GM23338 (cell line): Measurements from ENCODE around the gene ESM1. TPM values are rescaled to one million over a fixed set of nuclear protein-coding genes. Genes with fewer than 3 reads are reported as not detected.

Experiments
- ATAC-seq: fragments of 200-7000 bp; cut with Tn5 transposase; 3 replicates; pipeline ENCODE4 v1.9.1; 2020
- DNase-seq: peaks from one replicate; pipeline ENCODE4 v3.0.0-alpha.2; 2015; ENCODE audit warnings: low spot score
- H2AFZ ChIP-seq: fragments of 200-600 bp; sonication (generic); 2 replicates; pipeline ENCODE4 v1.8.0; 2016; ENCODE audit warnings: antibody characterized with exemption, mild to moderate bottlenecking, moderate library complexity
- H3F3A ChIP-seq: fragments of 200-600 bp; sonication (generic); replicated peaks from 2 replicates; pipeline ENCODE4 v1.8.0; 2017; ENCODE audit warnings: antibody characterized with exemption, mixed run types, low read depth
- H3K27ac ChIP-seq: fragments of 200-600 bp; sonication (generic); 2 replicates; pipeline ENCODE4 v1.6.1; 2016; ENCODE audit warnings: low read depth
- H3K27me3 ChIP-seq: fragments of 200-600 bp; sonication (generic); 2 replicates; pipeline ENCODE4 v1.8.0; 2016; ENCODE audit warnings: mild to moderate bottlenecking, mixed run types, moderate library complexity; ENCODE audit not compliant: insufficient read depth
- H3K36me3 ChIP-seq: fragments of 200-600 bp; sonication (generic); 2 replicates; pipeline ENCODE4 v1.8.0; 2016; ENCODE audit warnings: mild to moderate bottlenecking; ENCODE audit not compliant: insufficient read depth
- H3K4me1 ChIP-seq: fragments of 200-600 bp; sonication (generic); 2 replicates; pipeline ENCODE4 v1.8.0; 2016; ENCODE audit warnings: mild to moderate bottlenecking, moderate library complexity; ENCODE audit not compliant: insufficient read depth
- H3K4me2 ChIP-seq: fragments of 200-600 bp; sonication (generic); 2 replicates; pipeline ENCODE4 v1.7.1; 2017; ENCODE audit warnings: mixed run types
- H3K4me3 ChIP-seq: fragments of 200-600 bp; sonication (generic); 2 replicates; pipeline ENCODE4 v1.6.1; 2016; ENCODE audit warnings: mixed run types
- H3K79me2 ChIP-seq: fragments of 200-600 bp; sonication (generic); replicated peaks from 2 replicates; pipeline ENCODE4 v1.8.0; 2017; ENCODE audit warnings: mild to moderate bottlenecking; ENCODE audit not compliant: insufficient read depth
- H3K9me2 ChIP-seq: fragments of 200-600 bp; sonication (generic); 2 replicates; pipeline ENCODE4 v1.8.0; 2017; ENCODE audit not compliant: insufficient read depth
- H4K20me1 ChIP-seq: fragments of 200-600 bp; sonication (generic); replicated peaks from 2 replicates; pipeline ENCODE4 v1.8.0; 2017; ENCODE audit warnings: mild to moderate bottlenecking; ENCODE audit not compliant: insufficient read depth
- H3K27ac Mint-ChIP-seq: 2 replicates; pipeline ENCODE4 v1.8.0; 2020; ENCODE audit warnings: inconsistent platforms, mild to moderate bottlenecking, moderate library complexity, mixed read lengths
- H3K27me3 Mint-ChIP-seq: 3 replicates; pipeline ENCODE4 v1.8.0; 2022; ENCODE audit warnings: low read depth, mild to moderate bottlenecking, moderate library complexity, mixed read lengths, inconsistent platforms; ENCODE audit not compliant: insufficient read depth, poor library complexity
- H3K36me3 Mint-ChIP-seq: 3 replicates; pipeline ENCODE4 v1.8.0; 2021; ENCODE audit warnings: low read depth, mild to moderate bottlenecking, inconsistent platforms, moderate library complexity, mixed read lengths
- H3K4me1 Mint-ChIP-seq: 3 replicates; pipeline ENCODE4 v1.8.0; 2020; ENCODE audit warnings: mild to moderate bottlenecking, inconsistent platforms, mixed read lengths
- H3K4me3 Mint-ChIP-seq: 3 replicates; pipeline ENCODE4 v1.8.0; 2021; ENCODE audit warnings: moderate library complexity, mild to moderate bottlenecking, inconsistent platforms, mixed read lengths
- H3K9me3 Mint-ChIP-seq: 3 replicates; pipeline ENCODE4 v1.8.0; 2020; ENCODE audit warnings: moderate library complexity, mild to moderate bottlenecking, inconsistent platforms, mixed read lengths
- CREB1 ChIP-seq: fragments of 250-450 bp; sonication (Bioruptor Pico); IDR thresholded peaks from 2 replicates; pipeline ENCODE4 v1.5.0; 2020; ENCODE audit warnings: low read depth, mild to moderate bottlenecking, moderate library complexity
- EZH2 ChIP-seq: fragments of 200-600 bp; sonication (generic); IDR thresholded peaks from one replicate; pipeline ENCODE4 v1.8.0; 2017; ENCODE audit warnings: antibody characterized with exemption, mild to moderate bottlenecking, low read depth; ENCODE audit not compliant: unreplicated experiment
- EZH2phosphoT487 ChIP-seq: fragments of 200-600 bp; sonication (generic); IDR thresholded peaks from one replicate; pipeline ENCODE4 v1.8.1; 2018; ENCODE audit warnings: antibody characterized with exemption; ENCODE audit not compliant: unreplicated experiment
- JUNB ChIP-seq: IDR thresholded peaks from one replicate; pipeline ENCODE4 v1.6.1; 2016; ENCODE audit warnings: antibody characterized with exemption; ENCODE audit not compliant: unreplicated experiment
- NANOG ChIP-seq: IDR thresholded peaks from 2 replicates; pipeline ENCODE4 v1.6.1; 2016; ENCODE audit warnings: antibody characterized with exemption, borderline replicate concordance
- STAT1 ChIP-seq: IDR thresholded peaks from one replicate; pipeline ENCODE4 v1.6.1; 2016; ENCODE audit warnings: antibody characterized with exemption; ENCODE audit not compliant: unreplicated experiment
- ZNF114 ChIP-seq: fragments of 250-450 bp; sonication (Bioruptor Pico); IDR thresholded peaks from 2 replicates; pipeline ENCODE4 v1.5.0; 2020; ENCODE audit warnings: mild to moderate bottlenecking, moderate library complexity
- ZNF331 ChIP-seq: fragments of 250-450 bp; sonication (Bioruptor Pico); IDR thresholded peaks from 2 replicates; pipeline ENCODE4 v1.5.0; 2020; ENCODE audit warnings: low read depth, mild to moderate bottlenecking, moderate library complexity
- polyA plus RNA-seq: library from polyadenylated mRNA; unstranded; fragments of >200 nt; fragmentation: Nextera tagmentation; extraction: Ambion mirVana; gene quantifications from 2 replicates; pipeline ENCODE4 v1.2.1, GENCODE V29; 2016
- total RNA-seq: library from RNA; depleted of rRNA; stranded (reverse); fragments of >200 nt; shearing (Covaris generic); gene quantifications from 2 replicates; pipeline ENCODE4 v1.2.3, GENCODE V29; 2014
- TF ChIP-seq, protein P1 (sequence below): IDR thresholded peaks from 2 replicates; pipeline ENCODE4 v1.6.1; 2016; ENCODE audit warnings: antibody characterized with exemption
- TF ChIP-seq, protein P2 (sequence below): fragments of 250-450 bp; sonication (Bioruptor Pico); IDR thresholded peaks from 2 replicates; pipeline ENCODE4 v1.5.0; 2020; ENCODE audit warnings: mild to moderate bottlenecking, moderate library complexity

ESM1 gene
- total and polyA plus RNA-seq, 2 experiments from 2014 or later: 0.14 TPM; not detected in 1

DNA sequence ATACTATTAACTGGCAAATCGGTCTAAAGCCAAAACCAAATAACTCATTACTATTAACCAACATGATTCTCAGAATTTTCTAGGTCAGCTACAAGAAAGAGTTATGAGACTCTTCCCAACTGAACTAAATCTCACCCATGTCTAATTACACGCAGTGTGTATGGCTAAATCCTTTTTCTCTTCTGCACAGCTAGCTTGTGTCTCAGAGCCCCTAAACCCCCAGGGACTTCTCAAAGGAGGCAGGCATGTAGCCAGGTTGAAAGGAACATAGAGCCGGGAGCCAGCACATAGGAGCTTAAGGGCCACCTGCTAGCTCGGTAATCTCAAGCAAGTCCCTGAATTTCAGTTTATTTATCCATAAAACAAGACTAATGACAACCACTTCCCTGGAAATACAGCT lies 36.4 kb upstream of the ESM1 start:
- TF ChIP-seq ZNF331 (CRISPR knock-in tag) (no peak), JUNB (no peak), CREB1 (CRISPR knock-in tag) (no peak), EZH2phosphoT487 (no peak), EZH2 (no peak)
- TF ChIP-seq, protein P1, sequence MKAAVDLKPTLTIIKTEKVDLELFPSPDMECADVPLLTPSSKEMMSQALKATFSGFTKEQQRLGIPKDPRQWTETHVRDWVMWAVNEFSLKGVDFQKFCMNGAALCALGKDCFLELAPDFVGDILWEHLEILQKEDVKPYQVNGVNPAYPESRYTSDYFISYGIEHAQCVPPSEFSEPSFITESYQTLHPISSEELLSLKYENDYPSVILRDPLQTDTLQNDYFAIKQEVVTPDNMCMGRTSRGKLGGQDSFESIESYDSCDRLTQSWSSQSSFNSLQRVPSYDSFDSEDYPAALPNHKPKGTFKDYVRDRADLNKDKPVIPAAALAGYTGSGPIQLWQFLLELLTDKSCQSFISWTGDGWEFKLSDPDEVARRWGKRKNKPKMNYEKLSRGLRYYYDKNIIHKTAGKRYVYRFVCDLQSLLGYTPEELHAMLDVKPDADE: no peak

DNA sequence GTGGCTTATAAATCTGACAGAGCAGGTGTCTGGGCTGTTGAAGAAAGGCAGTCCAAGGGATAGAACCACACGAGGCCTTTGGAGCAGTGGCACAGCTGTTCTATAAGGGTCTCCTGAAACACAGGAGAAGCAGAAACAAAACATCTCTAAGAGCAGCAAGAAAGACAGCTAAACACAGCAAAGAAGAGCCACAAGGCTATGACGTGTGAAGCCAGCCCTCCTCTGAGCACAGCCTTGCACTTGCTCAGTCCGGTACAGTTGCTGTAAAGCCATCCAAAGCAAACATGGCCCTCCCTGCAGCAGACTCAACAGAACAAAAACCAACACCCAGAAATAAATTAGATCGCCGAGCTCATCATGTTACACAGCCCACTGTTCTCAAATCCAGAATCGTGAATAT lies 36.0 kb upstream of the ESM1 start:
- peaks cover 3% of the 10 kb centered on the region for H3K27me3 Mint-ChIP-seq
- no peak overlapping the region for H3K27ac Mint-ChIP-seq
- Histone ChIP-seq H3F3A (no peaks in the 10 kb centered on the region), H3K4me3 (no peak overlapping the region), H3K4me1 (peaks cover 10% of the 10 kb centered on the region), H3K79me2 (no peaks in the 10 kb centered on the region), H2AFZ (no peak overlapping the region), H3K27me3 (no peaks in the 10 kb centered on the region), H4K20me1 (no peaks in the 10 kb centered on the region), H3K4me2 (no peak overlapping the region), H3K9me2 (no peaks in the 10 kb centered on the region; the same call in 1 of the 2 replicates), H3K27ac (no peak overlapping the region), H3K36me3 (no peaks in the 10 kb centered on the region)
- H3K4me3 Mint-ChIP-seq: no peak overlapping the region
- DNase-seq (no peak), ATAC-seq (peak; percentile 33; the same call in 1 of the 3 replicates)
- peaks cover 3% of the 10 kb centered on the region; the same call in 2 of the 3 replicates for H3K9me3 Mint-ChIP-seq
- H3K36me3 Mint-ChIP-seq: 0 out of 3 replicates have a peak, but pooled peaks cover under 1% of the 10 kb centered on the region
- H3K4me1 Mint-ChIP-seq: peaks cover 6% of the 10 kb centered on the region; the same call in 2 of the 3 replicates
- TF ChIP-seq EZH2phosphoT487 (no peak), JUNB (no peak), EZH2 (no peak), STAT1 (no peak), ZNF114 (CRISPR knock-in tag) (no peak), CREB1 (CRISPR knock-in tag) (no peak), ZNF331 (CRISPR knock-in tag) (no peak), NANOG (no peak)
- TF ChIP-seq, protein P1: no peak
- TF ChIP-seq, protein P2, sequence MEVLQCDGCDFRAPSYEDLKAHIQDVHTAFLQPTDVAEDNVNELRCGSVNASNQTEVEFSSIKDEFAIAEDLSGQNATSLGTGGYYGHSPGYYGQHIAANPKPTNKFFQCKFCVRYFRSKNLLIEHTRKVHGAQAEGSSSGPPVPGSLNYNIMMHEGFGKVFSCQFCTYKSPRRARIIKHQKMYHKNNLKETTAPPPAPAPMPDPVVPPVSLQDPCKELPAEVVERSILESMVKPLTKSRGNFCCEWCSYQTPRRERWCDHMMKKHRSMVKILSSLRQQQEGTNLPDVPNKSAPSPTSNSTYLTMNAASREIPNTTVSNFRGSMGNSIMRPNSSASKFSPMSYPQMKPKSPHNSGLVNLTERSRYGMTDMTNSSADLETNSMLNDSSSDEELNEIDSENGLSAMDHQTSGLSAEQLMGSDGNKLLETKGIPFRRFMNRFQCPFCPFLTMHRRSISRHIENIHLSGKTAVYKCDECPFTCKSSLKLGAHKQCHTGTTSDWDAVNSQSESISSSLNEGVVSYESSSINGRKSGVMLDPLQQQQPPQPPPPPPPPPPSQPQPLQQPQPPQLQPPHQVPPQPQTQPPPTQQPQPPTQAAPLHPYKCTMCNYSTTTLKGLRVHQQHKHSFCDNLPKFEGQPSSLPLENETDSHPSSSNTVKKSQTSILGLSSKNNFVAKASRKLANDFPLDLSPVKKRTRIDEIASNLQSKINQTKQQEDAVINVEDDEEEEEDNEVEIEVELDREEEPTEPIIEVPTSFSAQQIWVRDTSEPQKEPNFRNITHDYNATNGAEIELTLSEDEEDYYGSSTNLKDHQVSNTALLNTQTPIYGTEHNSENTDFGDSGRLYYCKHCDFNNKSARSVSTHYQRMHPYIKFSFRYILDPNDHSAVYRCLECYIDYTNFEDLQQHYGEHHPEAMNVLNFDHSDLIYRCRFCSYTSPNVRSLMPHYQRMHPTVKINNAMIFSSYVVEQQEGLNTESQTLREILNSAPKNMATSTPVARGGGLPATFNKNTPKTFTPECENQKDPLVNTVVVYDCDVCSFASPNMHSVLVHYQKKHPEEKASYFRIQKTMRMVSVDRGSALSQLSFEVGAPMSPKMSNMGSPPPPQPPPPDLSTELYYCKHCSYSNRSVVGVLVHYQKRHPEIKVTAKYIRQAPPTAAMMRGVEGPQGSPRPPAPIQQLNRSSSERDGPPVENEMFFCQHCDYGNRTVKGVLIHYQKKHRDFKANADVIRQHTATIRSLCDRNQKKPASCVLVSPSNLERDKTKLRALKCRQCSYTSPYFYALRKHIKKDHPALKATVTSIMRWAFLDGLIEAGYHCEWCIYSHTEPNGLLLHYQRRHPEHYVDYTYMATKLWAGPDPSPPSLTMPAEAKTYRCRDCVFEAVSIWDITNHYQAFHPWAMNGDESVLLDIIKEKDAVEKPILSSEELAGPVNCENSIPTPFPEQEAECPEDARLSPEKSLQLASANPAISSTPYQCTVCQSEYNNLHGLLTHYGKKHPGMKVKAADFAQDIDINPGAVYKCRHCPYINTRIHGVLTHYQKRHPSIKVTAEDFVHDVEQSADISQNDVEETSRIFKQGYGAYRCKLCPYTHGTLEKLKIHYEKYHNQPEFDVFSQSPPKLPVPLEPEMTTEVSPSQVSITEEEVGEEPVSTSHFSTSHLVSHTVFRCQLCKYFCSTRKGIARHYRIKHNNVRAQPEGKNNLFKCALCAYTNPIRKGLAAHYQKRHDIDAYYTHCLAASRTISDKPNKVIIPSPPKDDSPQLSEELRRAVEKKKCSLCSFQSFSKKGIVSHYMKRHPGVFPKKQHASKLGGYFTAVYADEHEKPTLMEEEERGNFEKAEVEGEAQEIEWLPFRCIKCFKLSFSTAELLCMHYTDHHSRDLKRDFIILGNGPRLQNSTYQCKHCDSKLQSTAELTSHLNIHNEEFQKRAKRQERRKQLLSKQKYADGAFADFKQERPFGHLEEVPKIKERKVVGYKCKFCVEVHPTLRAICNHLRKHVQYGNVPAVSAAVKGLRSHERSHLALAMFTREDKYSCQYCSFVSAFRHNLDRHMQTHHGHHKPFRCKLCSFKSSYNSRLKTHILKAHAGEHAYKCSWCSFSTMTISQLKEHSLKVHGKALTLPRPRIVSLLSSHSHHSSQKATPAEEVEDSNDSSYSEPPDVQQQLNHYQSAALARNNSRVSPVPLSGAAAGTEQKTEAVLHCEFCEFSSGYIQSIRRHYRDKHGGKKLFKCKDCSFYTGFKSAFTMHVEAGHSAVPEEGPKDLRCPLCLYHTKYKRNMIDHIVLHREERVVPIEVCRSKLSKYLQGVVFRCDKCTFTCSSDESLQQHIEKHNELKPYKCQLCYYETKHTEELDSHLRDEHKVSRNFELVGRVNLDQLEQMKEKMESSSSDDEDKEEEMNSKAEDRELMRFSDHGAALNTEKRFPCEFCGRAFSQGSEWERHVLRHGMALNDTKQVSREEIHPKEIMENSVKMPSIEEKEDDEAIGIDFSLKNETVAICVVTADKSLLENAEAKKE (CRISPR knock-in tag): no peak

More for the DNA sequence above, 36.4 kb upstream of the ESM1 start:
- Mint-ChIP-seq H3K4me1 (peaks cover 6% of the 10 kb centered on the region; the same call in 2 of the 3 replicates), H3K4me3 (no peak overlapping the region), H3K27me3 (peaks cover 3% of the 10 kb centered on the region), H3K9me3 (peaks cover 3% of the 10 kb centered on the region; the same call in 1 of the 3 replicates), H3K27ac (no peak overlapping the region), H3K36me3 (no peaks in the 10 kb centered on the region)
- Histone ChIP-seq H3K4me2 (no peak overlapping the region), H3K27ac (no peak overlapping the region), H3K79me2 (no peaks in the 10 kb centered on the region), H3K4me3 (no peak overlapping the region), H3K36me3 (no peaks in the 10 kb centered on the region), H3K4me1 (peaks cover 10% of the 10 kb centered on the region), H2AFZ (no peak overlapping the region), H3F3A (no peaks in the 10 kb centered on the region), H3K9me2 (no peaks in the 10 kb centered on the region; the same call in 1 of the 2 replicates), H3K27me3 (no peaks in the 10 kb centered on the region), H4K20me1 (no peaks in the 10 kb centered on the region)
- no peak for DNase-seq
- no peak for ATAC-seq
